ENCODE measurements around the gene KRTAP10-2.

- no peak for TF ChIP-seq CTCF (IDR thresholded peaks at IDR 0.05)
- no peak for TF ChIP-seq POLR2A (IDR thresholded peaks at IDR 0.05; ENCODE audit: low read depth)
- TF ChIP-seq EP300 (IDR thresholded peaks at IDR 0.05) = no peak
- TF ChIP-seq POLR2AphosphoS5 (IDR thresholded peaks at IDR 0.05) = no peak
Observed at GRCh38 chr21:44582055-44582454, 30.8 kb upstream of the KRTAP10-2 start.

Data from esophagus muscularis mucosa (tissue), 4 donors.